ENCODE data around the gene FHOD3. TPM values are rescaled to one million over a fixed set of nuclear protein-coding genes. Genes with fewer than 3 reads are reported as not detected.

FHOD3 gene
- total and polyA plus RNA-seq, 2 of the 4 experiments (the other 2 are of a cell fraction): 14.6 to 16.0 TPM

- no peaks in the 10 kb centered on the region for H4K20me1 ChIP-seq (ENCODE audit: insufficient read depth, low read length)
- no peak overlapping the region for H3K56ac ChIP-seq (ENCODE audit: extremely low read depth, insufficient read depth, low read length)
- H3K9me3 ChIP-seq (ENCODE audit: control insufficient read depth, insufficient read depth, low read length): no peaks in the 10 kb centered on the region
- H4K5ac ChIP-seq (ENCODE audit: low read depth, low read length): no peak overlapping the region
- H3K23ac ChIP-seq (ENCODE audit: low read depth, low read length): no peak overlapping the region
- no peak overlapping the region for H3K4me3 ChIP-seq (ENCODE audit: insufficient read depth, low read depth, low read length)
- H2BK120ac ChIP-seq (ENCODE audit: low read depth, low read length): no peak overlapping the region
- peaks cover 0 to 5% of the 10 kb centered on the region in 2 experiments; a peak in 1 of 4 replicates for H3K79me1 ChIP-seq (ENCODE audit: low read depth in 1 of 2, low read length in 2 of 2)
- no peak overlapping the region for H3K14ac ChIP-seq (replicated peaks; ENCODE audit: low read depth, low read length)
- H2BK20ac ChIP-seq (ENCODE audit: low read depth, low read length): no peak overlapping the region
- H2AK5ac ChIP-seq (ENCODE audit: low read depth, low read length): no peak overlapping the region
- TF ChIP-seq MAFK (IDR thresholded peaks at IDR 0.05; ENCODE audit: low read depth, low read length) (no peak), RCOR1 (IDR thresholded peaks at IDR 0.05; ENCODE audit: insufficient replicate concordance, low read length) (no peak), BHLHE40 (IDR thresholded peaks at IDR 0.05; ENCODE audit: low read depth, low read length) (no peak), CHD1 (IDR thresholded peaks at IDR 0.05; ENCODE audit: low read depth, low read length) (no peak), SMC3 (IDR thresholded peaks at IDR 0.05; ENCODE audit: low read depth, low read length) (no peak), POLR2A (IDR thresholded peaks at IDR 0.05; ENCODE audit: low read depth, low read length) (no peak), MAZ (IDR thresholded peaks at IDR 0.05; ENCODE audit: borderline replicate concordance, low read depth, low read length) (no peak), FOS (IDR thresholded peaks at IDR 0.05; ENCODE audit: low read depth, low read length) (no peak), RAD21 (IDR thresholded peaks at IDR 0.05; ENCODE audit: low read length) (no peak), RFX5 (IDR thresholded peaks at IDR 0.05; ENCODE audit: low read depth, low read length) (no peak)
- TF ChIP-seq, protein P1, sequence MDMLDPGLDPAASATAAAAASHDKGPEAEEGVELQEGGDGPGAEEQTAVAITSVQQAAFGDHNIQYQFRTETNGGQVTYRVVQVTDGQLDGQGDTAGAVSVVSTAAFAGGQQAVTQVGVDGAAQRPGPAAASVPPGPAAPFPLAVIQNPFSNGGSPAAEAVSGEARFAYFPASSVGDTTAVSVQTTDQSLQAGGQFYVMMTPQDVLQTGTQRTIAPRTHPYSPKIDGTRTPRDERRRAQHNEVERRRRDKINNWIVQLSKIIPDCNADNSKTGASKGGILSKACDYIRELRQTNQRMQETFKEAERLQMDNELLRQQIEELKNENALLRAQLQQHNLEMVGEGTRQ (IDR thresholded peaks at IDR 0.05; ENCODE audit: low read depth, low read length): no peak
- peaks cover 2% of the 10 kb centered on the region for H3K4me1 ChIP-seq (ENCODE audit: control insufficient read depth, insufficient read depth, low read length)
- H3K9ac ChIP-seq (ENCODE audit: low read depth, low read length): no peak overlapping the region
- no peak overlapping the region for H3K27ac ChIP-seq (ENCODE audit: insufficient read depth, low read length)
- DNase-seq (no peak), ATAC-seq (ENCODE audit: low read depth) (no peak)
- H2AFZ ChIP-seq (replicated peaks; ENCODE audit: low read length, poor library complexity): no peak overlapping the region
- no peaks in the 10 kb centered on the region for H3K36me3 ChIP-seq (ENCODE audit: control insufficient read depth, insufficient read depth, low read length)
- BruUV-seq (replicated peaks): no TSS peak
- no CpG with 5 or more reads among the region's 2 CpGs for WGBS, 2 experiments (ENCODE audit: extremely low coverage in 2 of 2, insufficient read length in 1 of 2)
- no peak overlapping the region for H3K4me2 ChIP-seq (ENCODE audit: low read depth, low read length)
- no peak overlapping the region for H3K4ac ChIP-seq (ENCODE audit: low read depth, low read length)
- no peak overlapping the region for H2AK9ac ChIP-seq (replicated peaks; ENCODE audit: low read depth, low read length, poor library complexity)
- no peak overlapping the region for H2BK15ac ChIP-seq (ENCODE audit: low read depth, low read length)
- H4K8ac ChIP-seq (ENCODE audit: low read depth in 2 of 2, low read length in 2 of 2): no peak overlapping the region
- POLR2A ChIA-PET (ENCODE audit: unreplicated experiment): no interaction called here
- no peak overlapping the region for H3K18ac ChIP-seq (ENCODE audit: low read depth, low read length)
- dilution Hi-C loops (cut with HindIII; ENCODE audit: low sequenced_read_pairs, unreplicated experiment) (no loop called here), intact Hi-C loops (cut with micrococcal nuclease) (no loop called here), in situ Hi-C loops (cut with MboI; ENCODE audit: low sequenced_read_pairs) (no loop called here)
- no peak overlapping the region for H4K91ac ChIP-seq (ENCODE audit: insufficient read depth, low read depth, low read length)
- CTCF ChIA-PET: no interaction called here
- no peak overlapping the region for H2BK5ac ChIP-seq (ENCODE audit: low read depth, low read length, poor library complexity, severe bottlenecking)
- H3K27me3 ChIP-seq (ENCODE audit: control insufficient read depth, insufficient read depth, low read length): no peaks in the 10 kb centered on the region
- H3K9me1 ChIP-seq (ENCODE audit: insufficient read depth, low read length): no peaks in the 10 kb centered on the region; the same call in 1 of the 2 replicates
Measured at GRCh38 chr18:36427831-36428230, 130.3 kb downstream of the FHOD3 start.

Data from IMR-90 (cell line).